ENCODE data around the gene YAF2. TPM values are rescaled to one million over a fixed set of nuclear protein-coding genes. Genes with fewer than 3 reads are reported as not detected.

The YAF2 gene
- total RNA-seq, 4 donors from 2014 or later = 22.7 to 55.4 (median 24.5) TPM

- intact Hi-C loops (cut with DNase I; ENCODE audit: low total_unique reads) (no loop called here), in situ Hi-C loops (cut with MboI; ENCODE audit: low pct_ligation_motif_present in 1 of 4, low pct_unique_long_range_greater_than_20kb in 1 of 4, low sequenced_read_pairs in 3 of 4) (no loop called here)
- no peak overlapping the region for H3K27ac ChIP-seq
- H3K36me3 ChIP-seq = peaks cover 0 to 3% (median under 1%) of the 10 kb centered on the region in 4 donors
- 93 to 100% methylated on average over 1 of the region's 1 CpG for WGBS, 2 donors (ENCODE audit: low coverage in 1 of 2)
- H3K27me3 ChIP-seq = no peaks in the 10 kb centered on the region
- no peak overlapping the region for H3K4me3 ChIP-seq
- TF ChIP-seq CTCF (IDR thresholded peaks at IDR 0.05) (no peak), POLR2A (IDR thresholded peaks at IDR 0.05) (no peak), POLR2AphosphoS5 (IDR thresholded peaks at IDR 0.05) (no peak), EP300 (IDR thresholded peaks at IDR 0.05; ENCODE audit: low read depth) (no peak)
- DNase-seq = no peak
- H3K4me1 ChIP-seq = peaks cover 0 to 2% (median 0%) of the 10 kb centered on the region in 4 donors
- H3K9me3 ChIP-seq = no peaks in the 10 kb centered on the region
Measured at GRCh38 chr12:42204819-42205218, 33.2 kb downstream of the YAF2 start.

DNA sequence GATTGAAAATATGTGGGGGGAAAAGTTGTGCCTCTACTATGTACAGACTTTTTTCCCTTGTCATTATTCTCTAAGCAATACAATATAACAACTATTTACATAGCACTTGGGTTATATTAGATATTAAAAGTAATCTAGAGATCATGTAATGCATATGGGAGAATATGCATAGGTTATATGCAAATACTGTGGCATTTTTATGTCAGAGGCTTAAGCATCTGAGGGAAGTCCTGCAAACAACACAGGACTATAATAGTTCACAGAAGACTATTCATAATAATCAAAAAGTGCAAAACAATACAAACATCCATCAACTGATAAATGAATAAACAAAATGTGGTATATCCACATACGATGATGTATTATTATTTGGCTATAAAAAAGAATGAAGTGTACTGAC, 33.7 kb downstream of the YAF2 start:
- no peak for DNase-seq
- 92 to 94% methylated on average over 1 of the region's 1 CpG for WGBS, 2 donors (ENCODE audit: low coverage in 1 of 2)
- no peaks in the 10 kb centered on the region for H3K9me3 ChIP-seq
- no peaks in the 10 kb centered on the region for H3K27me3 ChIP-seq
- TF ChIP-seq EP300 (IDR thresholded peaks at IDR 0.05; ENCODE audit: low read depth) = no peak
- no peak for TF ChIP-seq CTCF (IDR thresholded peaks at IDR 0.05)
- TF ChIP-seq POLR2AphosphoS5 (IDR thresholded peaks at IDR 0.05) = no peak
- no peak for TF ChIP-seq POLR2A (IDR thresholded peaks at IDR 0.05)
- H3K27ac ChIP-seq = no peak overlapping the region
- H3K4me1 ChIP-seq = peaks cover 0 to 2% (median 0%) of the 10 kb centered on the region in 4 donors
- no peak overlapping the region for H3K4me3 ChIP-seq
- in situ Hi-C loops (cut with MboI; ENCODE audit: low pct_ligation_motif_present in 1 of 4, low pct_unique_long_range_greater_than_20kb in 1 of 4, low sequenced_read_pairs in 3 of 4) (no loop called here), intact Hi-C loops (cut with DNase I; ENCODE audit: low total_unique reads) (no loop called here)
- H3K36me3 ChIP-seq = no peaks in the 10 kb centered on the region

- Histone ChIP-seq H3K36me3 (no peaks in the 10 kb centered on the region), H3K27me3 (no peaks in the 10 kb centered on the region), H3K9me3 (no peaks in the 10 kb centered on the region), H3K27ac (no peak overlapping the region), H3K4me1 (no peaks in the 10 kb centered on the region), H3K4me3 (no peak overlapping the region)
- 87 to 93% methylated on average over 2 of the region's 2 CpGs for WGBS, 2 donors (ENCODE audit: low coverage in 1 of 2)
- TF ChIP-seq CTCF (IDR thresholded peaks at IDR 0.05) = no peak
- intact Hi-C loops (cut with DNase I; ENCODE audit: low total_unique reads) (no loop called here), in situ Hi-C loops (cut with MboI; ENCODE audit: low pct_ligation_motif_present in 1 of 4, low pct_unique_long_range_greater_than_20kb in 1 of 4, low sequenced_read_pairs in 3 of 4) (no loop called here)
- no peak for DNase-seq
Measured at GRCh38 chr12:42201063-42201462, 37.0 kb downstream of the YAF2 start.

GRCh38 chr12:42199007-42199406, 39.0 kb downstream of the YAF2 start:
- Histone ChIP-seq H3K4me3 (no peak overlapping the region), H3K9me3 (no peaks in the 10 kb centered on the region), H3K27ac (no peak overlapping the region), H3K36me3 (no peaks in the 10 kb centered on the region), H3K4me1 (no peaks in the 10 kb centered on the region), H3K27me3 (no peaks in the 10 kb centered on the region)
- in situ Hi-C loops (cut with MboI; ENCODE audit: low pct_ligation_motif_present in 1 of 4, low pct_unique_long_range_greater_than_20kb in 1 of 4, low sequenced_read_pairs in 3 of 4) (no loop called here), intact Hi-C loops (cut with DNase I; ENCODE audit: low total_unique reads) (loop anchor here (1.0 kb wide), 1 partner anchor 23 kb away; no protein-coding TSS in a partner anchor)
- no peak for TF ChIP-seq POLR2A (IDR thresholded peaks at IDR 0.05)
- no peak for TF ChIP-seq EP300 (IDR thresholded peaks at IDR 0.05; ENCODE audit: low read depth)
- TF ChIP-seq POLR2AphosphoS5 (IDR thresholded peaks at IDR 0.05) = no peak
- TF ChIP-seq CTCF (IDR thresholded peaks at IDR 0.05) = no peak
- no peak for DNase-seq

Data from transverse colon (tissue), 4 donors.